ENCODE results near the gene ANKRD13D. TPM values are rescaled to one million over a fixed set of nuclear protein-coding genes. Genes with fewer than 3 reads are reported as not detected.

The ANKRD13D gene
- total and polyA plus RNA-seq, 2 experiments from 2014 or later, result 47.6 to 53.5 TPM

- H3K4me1 ChIP-seq (ENCODE audit: low read depth), result peaks cover 7% of the 10 kb centered on the region
- H3K27ac ChIP-seq, result no peak overlapping the region
- TF ChIP-seq CTCF (IDR thresholded peaks at IDR 0.05; ENCODE audit: low read depth, low read length), result no peak
- no peaks in the 10 kb centered on the region for H3K9me3 ChIP-seq (ENCODE audit: low read depth)
- H3K4me3 ChIP-seq, result no peak overlapping the region
- H3K27me3 ChIP-seq, result no peaks in the 10 kb centered on the region
- H3K36me3 ChIP-seq, result no peaks in the 10 kb centered on the region
- DNase-seq (ENCODE audit: low read depth in 1 of 2, low spot score in 1 of 2), result no peak
Observed at GRCh38 chr11:67349036-67349435, 59.9 kb downstream of the ANKRD13D start.

GRCh38 chr11:67349457-67349856 is 60.4 kb downstream of the ANKRD13D start:
- Histone ChIP-seq H3K36me3 (no peaks in the 10 kb centered on the region), H3K4me3 (no peak overlapping the region), H3K4me1 (ENCODE audit: low read depth) (peaks cover 10% of the 10 kb centered on the region), H3K9me3 (ENCODE audit: low read depth) (no peaks in the 10 kb centered on the region), H3K27ac (no peak overlapping the region), H3K27me3 (no peaks in the 10 kb centered on the region)
- peak in 1 of 2 donors; percentile 40 for DNase-seq (ENCODE audit: low read depth in 1 of 2, low spot score in 1 of 2)
- no peak for TF ChIP-seq CTCF (IDR thresholded peaks at IDR 0.05; ENCODE audit: low read depth, low read length)

GRCh38 chr11:67349928-67350465 is 60.9 kb downstream of the ANKRD13D start:
- TF ChIP-seq CTCF (IDR thresholded peaks at IDR 0.05; ENCODE audit: low read depth, low read length), result no peak
- DNase-seq (ENCODE audit: low read depth in 1 of 2, low spot score in 1 of 2), result no peak
- H3K4me3 ChIP-seq, result no peak overlapping the region
- H3K4me1 ChIP-seq (ENCODE audit: low read depth), result peaks cover 10% of the 10 kb centered on the region
- no peaks in the 10 kb centered on the region for H3K9me3 ChIP-seq (ENCODE audit: low read depth)
- H3K36me3 ChIP-seq, result no peaks in the 10 kb centered on the region
- no peak overlapping the region for H3K27ac ChIP-seq
- no peaks in the 10 kb centered on the region for H3K27me3 ChIP-seq

- peaks cover 10% of the 10 kb centered on the region for H3K4me1 ChIP-seq (ENCODE audit: low read depth)
- DNase-seq (ENCODE audit: low read depth in 1 of 2, low spot score in 1 of 2), result peak; percentile 70 to 86
- H3K27ac ChIP-seq, result no peak overlapping the region
- H3K27me3 ChIP-seq, result no peaks in the 10 kb centered on the region
- H3K36me3 ChIP-seq, result no peaks in the 10 kb centered on the region
- H3K9me3 ChIP-seq (ENCODE audit: low read depth), result no peaks in the 10 kb centered on the region
- peak; percentile 92 for TF ChIP-seq CTCF (IDR thresholded peaks at IDR 0.05; ENCODE audit: low read depth, low read length)
- no peak overlapping the region for H3K4me3 ChIP-seq
Observed at GRCh38 chr11:67351275-67352005, 62.3 kb downstream of the ANKRD13D start.

Other genes with a start within 250 kb of the ANKRD13D start
- 48.5 and 71.7 TPM in 2 replicates for gene RHOD, start 232.5 kb upstream of the ANKRD13D start, total RNA-seq
- gene RHOD, start 232.5 kb upstream of the ANKRD13D start, polyA plus RNA-seq, result 32.8 and 44.2 TPM in 2 replicates
- gene KDM2A, start 170.0 kb upstream of the ANKRD13D start, total RNA-seq, result 28.2 and 37.8 TPM in 2 replicates
- 17.6 and 21.0 TPM in 2 replicates for gene KDM2A, start 170.0 kb upstream of the ANKRD13D start, polyA plus RNA-seq
- gene GRK2, start 22.8 kb upstream of the ANKRD13D start, total RNA-seq, result 49.1 and 72.1 TPM in 2 replicates
- gene GRK2, start 22.8 kb upstream of the ANKRD13D start, polyA plus RNA-seq, result 62.9 and 85.1 TPM in 2 replicates
- 18.7 and 39.9 TPM in 2 replicates for gene SSH3, start 14.2 kb downstream of the ANKRD13D start, total RNA-seq
- gene SSH3, start 14.2 kb downstream of the ANKRD13D start, polyA plus RNA-seq, result 26.7 and 28.0 TPM in 2 replicates
- gene POLD4, start 64.2 kb downstream of the ANKRD13D start, total RNA-seq, result 64.4 and 74.9 TPM in 2 replicates
- 49.8 and 51.9 TPM in 2 replicates for gene POLD4, start 64.2 kb downstream of the ANKRD13D start, polyA plus RNA-seq
- gene CLCF1, start 84.3 kb downstream of the ANKRD13D start, total RNA-seq, result 1.1 and 2.4 TPM in 2 replicates
- gene CLCF1, start 84.3 kb downstream of the ANKRD13D start, polyA plus RNA-seq, result 0.09 and 0.16 TPM in 2 replicates
- gene RAD9A, start 102.7 kb downstream of the ANKRD13D start, total RNA-seq, result 24.4 and 27.5 TPM in 2 replicates
- 22.2 and 25.2 TPM in 2 replicates for gene RAD9A, start 102.7 kb downstream of the ANKRD13D start, polyA plus RNA-seq
- 142 and 174 TPM in 2 replicates for gene PPP1CA, start 112.6 kb downstream of the ANKRD13D start, total RNA-seq
- gene PPP1CA, start 112.6 kb downstream of the ANKRD13D start, polyA plus RNA-seq, result 179 and 235 TPM in 2 replicates
- gene TBC1D10C, start 114.8 kb downstream of the ANKRD13D start, total RNA-seq, result 0.11 TPM in 1 of 2 replicates, not detected in the other
- 0.23 and 1.2 TPM in 2 replicates for gene TBC1D10C, start 114.8 kb downstream of the ANKRD13D start, polyA plus RNA-seq
- gene CARNS1, start 126.4 kb downstream of the ANKRD13D start, total RNA-seq, result 1.4 and 1.6 TPM in 2 replicates
- 2.1 and 4.8 TPM in 2 replicates for gene CARNS1, start 126.4 kb downstream of the ANKRD13D start, polyA plus RNA-seq
- 88.0 and 97.0 TPM in 2 replicates for gene RPS6KB2, start 139.2 kb downstream of the ANKRD13D start, total RNA-seq
- gene RPS6KB2, start 139.2 kb downstream of the ANKRD13D start, polyA plus RNA-seq, result 92.5 and 93.8 TPM in 2 replicates
- 4.1 and 6.1 TPM in 2 replicates for gene PTPRCAP, start 148.4 kb downstream of the ANKRD13D start, total RNA-seq
- gene PTPRCAP, start 148.4 kb downstream of the ANKRD13D start, polyA plus RNA-seq, result 2.5 and 3.2 TPM in 2 replicates
- gene CORO1B, start 154.2 kb downstream of the ANKRD13D start, total RNA-seq, result 59.9 and 74.7 TPM in 2 replicates
- gene CORO1B, start 154.2 kb downstream of the ANKRD13D start, polyA plus RNA-seq, result 51.1 and 61.5 TPM in 2 replicates
- 0.35 TPM in 1 of 2 replicates, not detected in the other for gene GPR152, start 163.4 kb downstream of the ANKRD13D start, total RNA-seq
- not detected in 2 replicates for gene GPR152, start 163.4 kb downstream of the ANKRD13D start, polyA plus RNA-seq
- 0.32 TPM in 1 of 2 replicates, not detected in the other for gene CABP4, start 166.1 kb downstream of the ANKRD13D start, total RNA-seq
- 0.55 TPM in 1 of 2 replicates, not detected in the other for gene CABP4, start 166.1 kb downstream of the ANKRD13D start, polyA plus RNA-seq
- gene TMEM134, start 179.9 kb downstream of the ANKRD13D start, total RNA-seq, result 166 and 326 TPM in 2 replicates
- gene TMEM134, start 179.9 kb downstream of the ANKRD13D start, polyA plus RNA-seq, result 255 and 272 TPM in 2 replicates
- gene AIP, start 193.7 kb downstream of the ANKRD13D start, total RNA-seq, result 64.7 and 73.7 TPM in 2 replicates
- 40.4 and 46.4 TPM in 2 replicates for gene AIP, start 193.7 kb downstream of the ANKRD13D start, polyA plus RNA-seq
- gene PITPNM1, start 216.1 kb downstream of the ANKRD13D start, total RNA-seq, result 58.5 and 117 TPM in 2 replicates
- 24.8 and 26.3 TPM in 2 replicates for gene PITPNM1, start 216.1 kb downstream of the ANKRD13D start, polyA plus RNA-seq
- gene CDK2AP2, start 218.9 kb downstream of the ANKRD13D start, total RNA-seq, result 38.5 and 78.0 TPM in 2 replicates
- 60.8 and 136 TPM in 2 replicates for gene CDK2AP2, start 218.9 kb downstream of the ANKRD13D start, polyA plus RNA-seq
- gene CABP2, start 234.1 kb downstream of the ANKRD13D start, total RNA-seq, result not detected in 2 replicates
- not detected in 2 replicates for gene CABP2, start 234.1 kb downstream of the ANKRD13D start, polyA plus RNA-seq